GM20000 (cell line): ENCODE results near the gene FAXDC2.

Source experiments
- DNase-seq: peaks from one replicate; pipeline ENCODE4 v3.0.0; 2012; ENCODE audit warnings: low spot score
- CTCF ChIP-seq: IDR thresholded peaks from 2 replicates; pipeline ENCODE4 v1.5.1; 2012; ENCODE audit warnings: mild to moderate bottlenecking, control low read depth; ENCODE audit errors: extremely low read depth, missing control alignments

Gene FAXDC2

GRCh38 chr5:154783774-154784460, 66.5 kb downstream of the FAXDC2 start:
- DNase-seq, result no peak
- no peak for TF ChIP-seq CTCF

- TF ChIP-seq CTCF, result no peak
- DNase-seq, result no peak
These were observed 67.4 kb downstream of the FAXDC2 start for GRCh38 chr5:154782812-154783592.

- no peak for DNase-seq
- no peak for TF ChIP-seq CTCF
These were observed 68.1 kb downstream of the FAXDC2 start for GRCh38 chr5:154782326-154782725.

- no peak for TF ChIP-seq CTCF
- no peak for DNase-seq
These were observed 70.3 kb downstream of the FAXDC2 start for GRCh38 chr5:154780128-154780527.

GRCh38 chr5:154779105-154779504, 71.3 kb downstream of the FAXDC2 start:
- TF ChIP-seq CTCF, result no peak
- DNase-seq, result no peak

- no peak for TF ChIP-seq CTCF
- DNase-seq, result no peak
These were observed 71.9 kb downstream of the FAXDC2 start for GRCh38 chr5:154778534-154778933.

- no peak for TF ChIP-seq CTCF
- no peak for DNase-seq
These were observed 74.2 kb downstream of the FAXDC2 start for GRCh38 chr5:154776167-154776566.
